Right ventricle myocardium superior (tissue), 1 donor: Measurements from ENCODE around the gene IL31. TPM values are rescaled to one million over a fixed set of nuclear protein-coding genes. Genes with fewer than 3 reads are reported as not detected.

ENCODE experiments used
- ATAC-seq: fragments of 200-7000 bp; cut with Tn5 transposase; one replicate; pipeline ENCODE4 v1.9.1; 2020; ENCODE audit warnings: mild to moderate bottlenecking; ENCODE audit not compliant: poor library complexity
- DNase-seq: peaks from one replicate; pipeline ENCODE4 v3.0.0-alpha.2; 2020
- intact Hi-C: fragments of 100-400 bp; cut with DNase I; formaldehyde crosslinking; loops from one replicate; pipeline ENCODE4 v1.11.2; 2022
- total RNA-seq: library from RNA; stranded (reverse); fragmentation: NEBNext Ultra II Directional; extraction: Animal tissue kit (Norgen Biotek cat#: 25700); gene quantifications from one replicate; pipeline ENCODE4 v1.2.1, GENCODE V29; 2021
- donor health status: DM: no; HTN: yes; CAD: no; lungs with severe emphysema.

The IL31 gene
- total RNA-seq, 1 donor from 2014 or later, result not detected

GRCh38 chr12:122166422-122167349, 7.3 kb downstream of the IL31 start:
- intact Hi-C loops, result no loop called here
- DNase-seq, result no peak
- ATAC-seq, result no peak

GRCh38 chr12:122162976-122163375, 11.0 kb downstream of the IL31 start:
- intact Hi-C loops, result no loop called here
- DNase-seq (no peak), ATAC-seq (no peak)

- ATAC-seq (no peak), DNase-seq (no peak)
- intact Hi-C loops, result no loop called here
These were observed 12.3 kb downstream of the IL31 start for GRCh38 chr12:122161682-122162081.

- intact Hi-C loops, result no loop called here
- ATAC-seq (no peak), DNase-seq (no peak)
These were observed 13.3 kb downstream of the IL31 start for GRCh38 chr12:122160761-122161160.

GRCh38 chr12:122159882-122160281, 14.1 kb downstream of the IL31 start:
- intact Hi-C loops, result no loop called here
- DNase-seq (no peak), ATAC-seq (no peak)

- no peak for ATAC-seq
- intact Hi-C loops, result no loop called here
These were observed 15.2 kb downstream of the IL31 start for GRCh38 chr12:122158700-122159285.

GRCh38 chr12:122155705-122156104, 18.3 kb downstream of the IL31 start:
- intact Hi-C loops, result no loop called here
- ATAC-seq (no peak), DNase-seq (no peak)

More at GRCh38 chr12:122158700-122159285, 15.2 kb downstream of the IL31 start:
- no peak for DNase-seq

GRCh38 chr12:122152754-122153153, 21.3 kb downstream of the IL31 start:
- ATAC-seq (peak; percentile 41), DNase-seq (no peak)
- intact Hi-C loops, result no loop called here

- ATAC-seq (no peak), DNase-seq (no peak)
- intact Hi-C loops, result no loop called here
These were observed 23.8 kb downstream of the IL31 start for GRCh38 chr12:122150127-122150681.

- intact Hi-C loops, result no loop called here
- ATAC-seq, result peak; percentile 24
- no peak for DNase-seq
These were observed 25.4 kb downstream of the IL31 start for GRCh38 chr12:122148657-122149056.

- intact Hi-C loops, result no loop called here
- no peak for DNase-seq
- no peak for ATAC-seq
These were observed 26.3 kb downstream of the IL31 start for GRCh38 chr12:122147514-122148290.

- no peak for ATAC-seq
- no peak for DNase-seq
- intact Hi-C loops, result no loop called here
These were observed 28.3 kb downstream of the IL31 start for GRCh38 chr12:122145505-122146330.

GRCh38 chr12:122144885-122145284, 29.1 kb downstream of the IL31 start:
- intact Hi-C loops, result no loop called here
- ATAC-seq, result no peak

GRCh38 chr12:122142857-122143256, 31.2 kb downstream of the IL31 start:
- intact Hi-C loops, result no loop called here
- DNase-seq, result no peak
- no peak for ATAC-seq

More at GRCh38 chr12:122144885-122145284, 29.1 kb downstream of the IL31 start:
- DNase-seq, result no peak

GRCh38 chr12:122141911-122142725, 31.9 kb downstream of the IL31 start:
- intact Hi-C loops, result no loop called here
- no peak for ATAC-seq

GRCh38 chr12:122140467-122141257, 33.4 kb downstream of the IL31 start:
- ATAC-seq (no peak), DNase-seq (no peak)
- intact Hi-C loops, result no loop called here

More at GRCh38 chr12:122141911-122142725, 31.9 kb downstream of the IL31 start:
- DNase-seq, result no peak

- DNase-seq, result no peak
- intact Hi-C loops, result no loop called here
- no peak for ATAC-seq
These were observed 34.1 kb downstream of the IL31 start for GRCh38 chr12:122139941-122140340.
